ENCODE results near the gene CPNE5.

DNA sequence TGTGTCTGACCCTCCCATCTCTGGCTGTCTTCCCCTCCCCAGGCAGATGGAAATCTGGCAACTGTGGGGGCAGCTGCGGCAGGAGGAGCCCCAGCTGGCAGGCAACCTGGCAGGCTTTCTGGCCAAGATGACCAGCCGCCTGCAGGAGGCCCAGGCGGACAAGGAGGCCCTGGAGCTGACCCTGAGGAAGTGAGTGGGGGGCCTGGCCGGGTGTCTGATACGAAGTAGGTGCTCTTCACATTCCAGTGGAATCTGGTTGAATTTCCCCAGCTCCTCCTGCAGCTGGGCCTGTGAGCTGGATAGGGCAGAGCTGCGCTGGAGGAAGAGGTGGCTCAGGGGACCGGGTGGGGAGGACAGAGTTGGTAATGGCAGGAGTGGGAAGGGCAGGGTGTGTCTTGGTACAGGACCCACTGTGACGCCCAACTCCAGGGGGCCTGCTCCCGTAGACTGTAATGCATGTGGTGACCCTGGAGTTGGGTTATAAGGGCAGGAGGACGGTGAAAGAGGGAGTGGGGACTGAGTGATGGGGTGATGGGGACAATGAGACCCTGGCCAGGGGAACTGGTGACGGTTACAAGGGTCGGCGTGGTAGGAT, 121.9 kb downstream of the CPNE5 start:
- TF ChIP-seq, protein P1, sequence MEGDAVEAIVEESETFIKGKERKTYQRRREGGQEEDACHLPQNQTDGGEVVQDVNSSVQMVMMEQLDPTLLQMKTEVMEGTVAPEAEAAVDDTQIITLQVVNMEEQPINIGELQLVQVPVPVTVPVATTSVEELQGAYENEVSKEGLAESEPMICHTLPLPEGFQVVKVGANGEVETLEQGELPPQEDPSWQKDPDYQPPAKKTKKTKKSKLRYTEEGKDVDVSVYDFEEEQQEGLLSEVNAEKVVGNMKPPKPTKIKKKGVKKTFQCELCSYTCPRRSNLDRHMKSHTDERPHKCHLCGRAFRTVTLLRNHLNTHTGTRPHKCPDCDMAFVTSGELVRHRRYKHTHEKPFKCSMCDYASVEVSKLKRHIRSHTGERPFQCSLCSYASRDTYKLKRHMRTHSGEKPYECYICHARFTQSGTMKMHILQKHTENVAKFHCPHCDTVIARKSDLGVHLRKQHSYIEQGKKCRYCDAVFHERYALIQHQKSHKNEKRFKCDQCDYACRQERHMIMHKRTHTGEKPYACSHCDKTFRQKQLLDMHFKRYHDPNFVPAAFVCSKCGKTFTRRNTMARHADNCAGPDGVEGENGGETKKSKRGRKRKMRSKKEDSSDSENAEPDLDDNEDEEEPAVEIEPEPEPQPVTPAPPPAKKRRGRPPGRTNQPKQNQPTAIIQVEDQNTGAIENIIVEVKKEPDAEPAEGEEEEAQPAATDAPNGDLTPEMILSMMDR (IDR thresholded peaks at IDR 0.05) = no peak
- no peak for TF ChIP-seq POLR2A (IDR thresholded peaks at IDR 0.05)

Measured in uterus (tissue), 2 donors.